DOHH2 (cell line): ENCODE results near the gene TRIM38.

Experiments
- H3F3A ChIP-seq: fragments of 200-600 bp; sonication (generic), shearing (Covaris generic); 2 replicates; pipeline ENCODE4 v1.6.0; 2016; ENCODE audit warnings: antibody characterized with exemption, mild to moderate bottlenecking; ENCODE audit not compliant: control insufficient read depth, insufficient read depth
- H3K27ac ChIP-seq: fragments of 200-600 bp; sonication (generic); 2 replicates; pipeline ENCODE4 v1.5.1; 2014; ENCODE audit warnings: low read depth, mild to moderate bottlenecking, low read length, moderate library complexity
- H3K27me3 ChIP-seq: fragments of 200-600 bp; sonication (generic); 2 replicates; pipeline ENCODE4 v1.6.1; 2014; ENCODE audit warnings: mild to moderate bottlenecking, low read length, mixed read lengths; ENCODE audit not compliant: control insufficient read depth
- H3K36me3 ChIP-seq: fragments of 200-600 bp; sonication (generic); 2 replicates; pipeline ENCODE4 v1.6.1; 2014; ENCODE audit warnings: mild to moderate bottlenecking, low read length, moderate library complexity, mixed read lengths; ENCODE audit not compliant: control insufficient read depth
- H3K4me1 ChIP-seq: fragments of 200-600 bp; sonication (generic); 2 replicates; pipeline ENCODE4 v1.6.1; 2014; ENCODE audit warnings: mild to moderate bottlenecking, low read length, mixed read lengths; ENCODE audit not compliant: control insufficient read depth
- H3K4me2 ChIP-seq: fragments of 200-600 bp; sonication (generic); 2 replicates; pipeline ENCODE4 v1.6.0; 2014; ENCODE audit warnings: mild to moderate bottlenecking, low read length, moderate library complexity
- H3K4me3 ChIP-seq: fragments of 200-600 bp; sonication (generic); 2 replicates; pipeline ENCODE4 v1.5.1; 2014; ENCODE audit warnings: mild to moderate bottlenecking, low read length, mixed read lengths
- H3K79me2 ChIP-seq: fragments of 200-600 bp; sonication (generic); 2 replicates; pipeline ENCODE4 v1.6.1; 2014; ENCODE audit warnings: mild to moderate bottlenecking, low read length, mixed read lengths; ENCODE audit not compliant: control insufficient read depth
- H3K9me2 ChIP-seq: fragments of 200-600 bp; sonication (generic); replicated peaks from 2 replicates; pipeline ENCODE4 v1.6.1; 2014; ENCODE audit warnings: mild to moderate bottlenecking, low read length, mixed read lengths; ENCODE audit not compliant: control insufficient read depth
- H3K9me3 ChIP-seq: fragments of 200-600 bp; sonication (generic); 2 replicates; pipeline ENCODE4 v1.6.1; 2014; ENCODE audit warnings: antibody characterized with exemption, low read length, mixed read lengths; ENCODE audit not compliant: control insufficient read depth, insufficient read depth
- H4K20me1 ChIP-seq: fragments of 200-600 bp; sonication (generic); 2 replicates; pipeline ENCODE4 v1.6.0; 2014; ENCODE audit warnings: low read depth, mild to moderate bottlenecking, antibody characterized with exemption, low read length, moderate library complexity; ENCODE audit not compliant: control insufficient read depth, insufficient read depth
- CTCF ChIP-seq: fragments of 200-600 bp; sonication (generic); IDR thresholded peaks from one replicate; pipeline ENCODE4 v1.5.1; 2014; ENCODE audit warnings: antibody characterized with exemption, mild to moderate bottlenecking, low read depth, low read length; ENCODE audit not compliant: poor library complexity, severe bottlenecking
- EZH2phosphoT487 ChIP-seq: fragments of 200-600 bp; sonication (generic); IDR thresholded peaks from 2 replicates; pipeline ENCODE4 v1.6.1; 2017; ENCODE audit warnings: borderline replicate concordance, mild to moderate bottlenecking, antibody characterized with exemption, low read length, moderate library complexity, mixed read lengths

The TRIM38 gene

DNA sequence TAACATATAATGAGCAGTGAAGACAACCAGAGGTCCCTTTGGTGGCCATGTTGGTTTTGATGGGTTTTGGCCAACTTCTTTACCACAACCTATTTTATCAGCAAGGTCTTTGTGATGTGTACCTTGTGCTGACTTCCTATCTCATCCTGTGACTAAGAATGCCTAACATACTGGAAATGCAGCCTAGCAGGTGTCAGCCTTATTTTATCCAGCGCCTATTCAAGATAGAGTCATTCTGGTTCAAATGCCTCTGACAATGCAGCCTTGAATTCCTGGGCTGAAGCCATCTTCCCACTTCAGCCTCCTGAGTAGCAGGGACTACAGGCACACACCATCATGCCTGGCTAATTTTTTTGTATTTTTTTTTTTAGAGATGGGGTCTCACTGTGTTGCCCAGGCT is 7.8 kb upstream of the TRIM38 start:
- Histone ChIP-seq H3K79me2 (no peaks in the 10 kb centered on the region), H3F3A (no peaks in the 10 kb centered on the region), H3K4me3 (no peak overlapping the region), H3K4me1 (peaks cover 2% of the 10 kb centered on the region), H3K27ac (no peak overlapping the region), H3K4me2 (no peak overlapping the region), H3K27me3 (no peaks in the 10 kb centered on the region), H4K20me1 (no peaks in the 10 kb centered on the region), H3K9me3 (peaks cover 15% of the 10 kb centered on the region; the same call in 1 of the 2 replicates), H3K36me3 (no peaks in the 10 kb centered on the region), H3K9me2 (no peaks in the 10 kb centered on the region)
- no peak for TF ChIP-seq EZH2phosphoT487
- no peak for TF ChIP-seq CTCF

- Histone ChIP-seq H3K4me3 (no peak overlapping the region), H3K9me2 (no peaks in the 10 kb centered on the region), H3K79me2 (no peaks in the 10 kb centered on the region), H3K36me3 (no peaks in the 10 kb centered on the region), H4K20me1 (no peaks in the 10 kb centered on the region), H3K9me3 (peaks cover 26% of the 10 kb centered on the region; the same call in 1 of the 2 replicates), H3F3A (no peaks in the 10 kb centered on the region), H3K27me3 (no peaks in the 10 kb centered on the region), H3K4me1 (peaks cover 16% of the 10 kb centered on the region), H3K27ac (no peak overlapping the region), H3K4me2 (no peak overlapping the region)
- TF ChIP-seq EZH2phosphoT487 = no peak
- TF ChIP-seq CTCF = no peak
Measured at GRCh38 chr6:25956226-25956625, 6.4 kb upstream of the TRIM38 start.

GRCh38 chr6:25958700-25959162 is 3.9 kb upstream of the TRIM38 start:
- H3K4me1 ChIP-seq = peaks cover 31% of the 10 kb centered on the region
- no peak overlapping the region for H3K27ac ChIP-seq
- no peaks in the 10 kb centered on the region for H4K20me1 ChIP-seq
- no peak overlapping the region for H3K4me2 ChIP-seq
- H3K4me3 ChIP-seq = no peak overlapping the region
- H3F3A ChIP-seq = peaks cover 4% of the 10 kb centered on the region
- H3K9me3 ChIP-seq = peaks cover 26% of the 10 kb centered on the region; the same call in 1 of the 2 replicates
- TF ChIP-seq EZH2phosphoT487 = no peak
- no peak for TF ChIP-seq CTCF
- H3K36me3 ChIP-seq = peaks cover 7% of the 10 kb centered on the region
- H3K9me2 ChIP-seq = no peaks in the 10 kb centered on the region
- peaks cover 10% of the 10 kb centered on the region for H3K79me2 ChIP-seq
- H3K27me3 ChIP-seq = no peaks in the 10 kb centered on the region
